ENCODE results near the gene PIP5K1B.

The PIP5K1B gene

DNA sequence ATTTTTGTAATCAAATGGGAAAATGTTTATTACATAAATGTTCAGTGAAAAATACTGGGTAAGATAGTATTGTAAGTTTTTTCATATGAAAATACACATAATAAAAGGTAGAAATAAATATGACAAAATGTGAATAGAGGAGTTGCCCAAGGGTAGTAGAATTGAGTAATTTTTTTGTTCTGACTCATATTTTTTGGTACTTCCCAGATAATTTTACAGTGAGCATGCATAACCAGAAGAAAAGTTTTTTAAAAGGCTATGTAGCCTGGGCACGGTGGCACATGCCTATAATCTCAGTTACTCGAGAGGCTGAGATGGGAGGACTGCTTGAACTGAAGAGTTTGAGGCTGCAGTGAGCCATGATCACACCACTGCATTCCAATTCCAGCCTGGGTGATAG, 116.9 kb downstream of the PIP5K1B start:
- TF ChIP-seq TAF1 (IDR thresholded peaks at IDR 0.05; ENCODE audit: low read depth) = no peak
- no peak for TF ChIP-seq ZBTB7A (IDR thresholded peaks at IDR 0.05; ENCODE audit: low read depth)
- no peak for TF ChIP-seq TEAD4 (IDR thresholded peaks at IDR 0.05)

DNA sequence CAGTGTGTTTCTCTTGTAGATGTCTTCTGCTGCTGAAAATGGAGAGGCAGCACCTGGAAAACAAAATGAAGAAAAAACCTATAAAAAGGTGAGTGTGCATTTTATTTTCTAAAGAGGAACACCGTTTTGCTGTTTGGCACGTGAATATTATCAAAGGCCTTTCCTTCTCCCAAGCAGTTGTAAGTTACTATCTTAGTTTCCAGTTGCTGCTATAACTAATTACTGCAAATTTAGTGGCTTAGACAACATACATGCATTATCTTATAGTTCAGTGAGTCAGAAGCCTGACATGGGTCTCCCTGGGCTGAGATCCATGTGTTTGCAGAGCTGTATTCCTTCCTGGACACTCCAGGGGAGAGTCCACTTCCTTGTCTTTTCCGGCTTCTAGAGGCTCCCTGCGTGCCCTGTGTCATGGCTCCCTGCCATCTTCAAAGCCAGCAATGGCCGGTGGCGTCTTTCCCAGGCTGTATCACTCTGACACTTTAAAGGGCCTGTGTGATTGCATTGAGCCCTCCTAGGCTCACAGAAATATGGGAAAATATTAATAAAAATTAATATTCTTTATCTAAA, 117.6 kb downstream of the PIP5K1B start:
- no peak for TF ChIP-seq EGR1 (IDR thresholded peaks at IDR 0.05)
- no peak for TF ChIP-seq ZBTB7A (IDR thresholded peaks at IDR 0.05; ENCODE audit: low read depth)
- TF ChIP-seq CEBPB (IDR thresholded peaks at IDR 0.05) = no peak
- TF ChIP-seq, protein P1, sequence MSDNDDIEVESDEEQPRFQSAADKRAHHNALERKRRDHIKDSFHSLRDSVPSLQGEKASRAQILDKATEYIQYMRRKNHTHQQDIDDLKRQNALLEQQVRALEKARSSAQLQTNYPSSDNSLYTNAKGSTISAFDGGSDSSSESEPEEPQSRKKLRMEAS (IDR thresholded peaks at IDR 0.05) = no peak
- no peak for TF ChIP-seq EP300 (IDR thresholded peaks at IDR 0.05; ENCODE audit: borderline replicate concordance)
- TF ChIP-seq YY1 (IDR thresholded peaks at IDR 0.05; ENCODE audit: low read depth) = no peak
- TF ChIP-seq FOXM1 (IDR thresholded peaks at IDR 0.05; ENCODE audit: borderline replicate concordance, low read depth) = no peak
- no peak for TF ChIP-seq NFIC (IDR thresholded peaks at IDR 0.05)
- TF ChIP-seq, protein P2, sequence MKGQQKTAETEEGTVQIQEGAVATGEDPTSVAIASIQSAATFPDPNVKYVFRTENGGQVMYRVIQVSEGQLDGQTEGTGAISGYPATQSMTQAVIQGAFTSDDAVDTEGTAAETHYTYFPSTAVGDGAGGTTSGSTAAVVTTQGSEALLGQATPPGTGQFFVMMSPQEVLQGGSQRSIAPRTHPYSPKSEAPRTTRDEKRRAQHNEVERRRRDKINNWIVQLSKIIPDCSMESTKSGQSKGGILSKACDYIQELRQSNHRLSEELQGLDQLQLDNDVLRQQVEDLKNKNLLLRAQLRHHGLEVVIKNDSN (IDR thresholded peaks at IDR 0.05) = no peak
- no peak for TF ChIP-seq CREB1 (IDR thresholded peaks at IDR 0.05; ENCODE audit: low read depth)
- TF ChIP-seq, protein P3, sequence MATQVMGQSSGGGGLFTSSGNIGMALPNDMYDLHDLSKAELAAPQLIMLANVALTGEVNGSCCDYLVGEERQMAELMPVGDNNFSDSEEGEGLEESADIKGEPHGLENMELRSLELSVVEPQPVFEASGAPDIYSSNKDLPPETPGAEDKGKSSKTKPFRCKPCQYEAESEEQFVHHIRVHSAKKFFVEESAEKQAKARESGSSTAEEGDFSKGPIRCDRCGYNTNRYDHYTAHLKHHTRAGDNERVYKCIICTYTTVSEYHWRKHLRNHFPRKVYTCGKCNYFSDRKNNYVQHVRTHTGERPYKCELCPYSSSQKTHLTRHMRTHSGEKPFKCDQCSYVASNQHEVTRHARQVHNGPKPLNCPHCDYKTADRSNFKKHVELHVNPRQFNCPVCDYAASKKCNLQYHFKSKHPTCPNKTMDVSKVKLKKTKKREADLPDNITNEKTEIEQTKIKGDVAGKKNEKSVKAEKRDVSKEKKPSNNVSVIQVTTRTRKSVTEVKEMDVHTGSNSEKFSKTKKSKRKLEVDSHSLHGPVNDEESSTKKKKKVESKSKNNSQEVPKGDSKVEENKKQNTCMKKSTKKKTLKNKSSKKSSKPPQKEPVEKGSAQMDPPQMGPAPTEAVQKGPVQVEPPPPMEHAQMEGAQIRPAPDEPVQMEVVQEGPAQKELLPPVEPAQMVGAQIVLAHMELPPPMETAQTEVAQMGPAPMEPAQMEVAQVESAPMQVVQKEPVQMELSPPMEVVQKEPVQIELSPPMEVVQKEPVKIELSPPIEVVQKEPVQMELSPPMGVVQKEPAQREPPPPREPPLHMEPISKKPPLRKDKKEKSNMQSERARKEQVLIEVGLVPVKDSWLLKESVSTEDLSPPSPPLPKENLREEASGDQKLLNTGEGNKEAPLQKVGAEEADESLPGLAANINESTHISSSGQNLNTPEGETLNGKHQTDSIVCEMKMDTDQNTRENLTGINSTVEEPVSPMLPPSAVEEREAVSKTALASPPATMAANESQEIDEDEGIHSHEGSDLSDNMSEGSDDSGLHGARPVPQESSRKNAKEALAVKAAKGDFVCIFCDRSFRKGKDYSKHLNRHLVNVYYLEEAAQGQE (IDR thresholded peaks at IDR 0.05; ENCODE audit: low read depth) = no peak
- no peak for TF ChIP-seq TAF1 (IDR thresholded peaks at IDR 0.05; ENCODE audit: low read depth)
- TF ChIP-seq RAD21 (IDR thresholded peaks at IDR 0.05; ENCODE audit: low read depth) = no peak
- TF ChIP-seq TEAD4 (IDR thresholded peaks at IDR 0.05) = no peak

DNA sequence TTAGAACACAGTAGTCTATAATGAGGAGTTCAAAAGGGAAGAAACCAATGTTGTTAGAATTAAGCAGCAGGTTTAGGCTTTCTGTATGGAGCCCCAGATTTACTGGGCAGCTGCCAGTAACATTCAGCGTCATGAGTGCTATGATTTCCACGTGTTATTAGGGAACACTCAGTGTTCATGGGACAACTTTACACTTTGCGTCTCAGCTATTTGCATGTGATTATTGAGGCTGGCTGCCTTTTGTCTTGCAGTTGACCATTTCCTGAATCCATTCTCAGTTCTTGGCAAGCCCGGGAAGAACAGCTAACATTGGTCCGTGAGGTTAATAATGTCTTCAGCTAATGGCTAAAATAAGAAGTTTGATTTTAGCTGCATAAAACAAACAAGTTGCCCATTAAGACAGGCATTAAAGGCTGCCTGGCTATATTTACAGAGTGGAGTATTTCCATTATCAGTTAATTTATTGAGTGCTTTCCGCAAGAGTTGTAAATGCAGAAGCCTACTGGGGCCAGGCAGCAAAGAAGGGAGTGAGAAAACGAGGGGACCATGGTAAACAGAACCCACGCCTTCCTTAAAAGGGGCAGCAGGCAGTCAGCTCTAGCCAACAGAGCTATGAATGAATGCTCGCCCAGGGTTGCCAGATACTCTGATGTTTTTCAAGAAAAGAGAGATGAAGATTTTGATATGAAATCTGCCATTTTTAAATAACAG, 120.9 kb downstream of the PIP5K1B start:
- TF ChIP-seq NFIC (IDR thresholded peaks at IDR 0.05) = no peak
- TF ChIP-seq RAD21 (IDR thresholded peaks at IDR 0.05; ENCODE audit: low read depth) = no peak
- TF ChIP-seq TCF12 (IDR thresholded peaks at IDR 0.05; ENCODE audit: low read depth) = no peak
- TF ChIP-seq CEBPB (IDR thresholded peaks at IDR 0.05) = no peak
- TF ChIP-seq TEAD4 (IDR thresholded peaks at IDR 0.05) = no peak
- no peak for TF ChIP-seq TAF1 (IDR thresholded peaks at IDR 0.05; ENCODE audit: low read depth)
- TF ChIP-seq EP300 (IDR thresholded peaks at IDR 0.05; ENCODE audit: borderline replicate concordance) = no peak
- TF ChIP-seq CREB1 (IDR thresholded peaks at IDR 0.05; ENCODE audit: low read depth) = no peak
- no peak for TF ChIP-seq EGR1 (IDR thresholded peaks at IDR 0.05)
- TF ChIP-seq, protein P3 (IDR thresholded peaks at IDR 0.05; ENCODE audit: low read depth) = no peak
- TF ChIP-seq, protein P2 (IDR thresholded peaks at IDR 0.05) = no peak
- no peak for TF ChIP-seq ZBTB7A (IDR thresholded peaks at IDR 0.05; ENCODE audit: low read depth)

DNA sequence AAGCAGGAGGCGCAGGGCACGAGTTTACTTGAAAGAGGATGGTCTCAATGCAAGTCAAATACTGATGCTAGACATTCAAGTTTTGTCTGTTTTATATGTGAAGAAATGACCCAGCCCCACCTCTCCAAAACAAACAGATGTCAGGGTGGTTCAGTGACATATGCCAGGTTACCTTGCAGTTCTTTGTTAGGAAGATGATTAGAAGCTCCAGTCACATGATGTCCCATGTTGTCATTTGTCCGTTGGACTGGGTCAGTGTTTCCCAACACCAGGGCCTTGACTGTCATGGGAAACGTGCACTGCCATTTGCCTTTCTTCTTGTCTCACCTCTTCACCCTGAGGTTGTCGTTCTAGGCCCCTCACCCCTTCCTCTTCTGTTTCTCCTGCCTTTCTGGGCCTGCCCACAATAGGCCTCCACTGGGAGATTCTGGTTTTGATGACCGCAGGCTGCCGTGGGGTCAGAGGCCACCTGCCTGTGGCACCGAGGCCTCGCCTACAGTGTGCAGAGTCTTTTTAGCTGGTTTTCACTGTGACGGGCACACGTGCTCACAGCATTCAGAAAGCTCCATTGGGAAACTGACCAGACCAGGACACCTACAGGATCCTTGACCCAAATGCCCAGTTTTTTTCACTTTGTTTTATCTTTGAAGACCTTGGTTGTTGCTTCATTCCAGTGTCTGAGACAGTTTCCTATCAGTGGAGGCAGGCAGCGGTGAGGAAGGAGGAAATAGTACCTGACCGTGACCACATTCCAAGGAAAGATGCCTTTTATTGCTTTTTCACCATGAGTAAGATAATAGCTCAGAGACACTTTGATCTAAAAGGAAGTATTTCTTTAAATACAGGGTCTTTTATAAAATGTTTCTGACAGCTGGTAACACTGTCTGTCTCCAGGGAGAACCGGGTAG, 123.1 kb downstream of the PIP5K1B start:
- no peak for TF ChIP-seq NFIC (IDR thresholded peaks at IDR 0.05)
- no peak for TF ChIP-seq EGR1 (IDR thresholded peaks at IDR 0.05)
- TF ChIP-seq CEBPB (IDR thresholded peaks at IDR 0.05) = no peak
- TF ChIP-seq TEAD4 (IDR thresholded peaks at IDR 0.05) = no peak
- no peak for TF ChIP-seq TCF12 (IDR thresholded peaks at IDR 0.05; ENCODE audit: low read depth)
- no peak for TF ChIP-seq ZBTB7A (IDR thresholded peaks at IDR 0.05; ENCODE audit: low read depth)
- no peak for TF ChIP-seq TAF1 (IDR thresholded peaks at IDR 0.05; ENCODE audit: low read depth)
- no peak for TF ChIP-seq CREB1 (IDR thresholded peaks at IDR 0.05; ENCODE audit: low read depth)
- TF ChIP-seq, protein P2 (IDR thresholded peaks at IDR 0.05) = no peak
- TF ChIP-seq, protein P3 (IDR thresholded peaks at IDR 0.05; ENCODE audit: low read depth) = no peak
- TF ChIP-seq, protein P1 (IDR thresholded peaks at IDR 0.05) = no peak
- TF ChIP-seq FOXM1 (IDR thresholded peaks at IDR 0.05; ENCODE audit: borderline replicate concordance, low read depth) = no peak
- no peak for TF ChIP-seq EP300 (IDR thresholded peaks at IDR 0.05; ENCODE audit: borderline replicate concordance)
- no peak for TF ChIP-seq YY1 (IDR thresholded peaks at IDR 0.05; ENCODE audit: low read depth)
- no peak for TF ChIP-seq RAD21 (IDR thresholded peaks at IDR 0.05; ENCODE audit: low read depth)
